Measurements from ENCODE around the gene ZBTB7B. TPM values are rescaled to one million over a fixed set of nuclear protein-coding genes. Genes with fewer than 3 reads are reported as not detected.

ZBTB7B gene
- total and polyA plus RNA-seq, 2 donors (not counting 1 experiment from before 2014, with no cell fraction given): 55.7 to 67.3 TPM

DNA sequence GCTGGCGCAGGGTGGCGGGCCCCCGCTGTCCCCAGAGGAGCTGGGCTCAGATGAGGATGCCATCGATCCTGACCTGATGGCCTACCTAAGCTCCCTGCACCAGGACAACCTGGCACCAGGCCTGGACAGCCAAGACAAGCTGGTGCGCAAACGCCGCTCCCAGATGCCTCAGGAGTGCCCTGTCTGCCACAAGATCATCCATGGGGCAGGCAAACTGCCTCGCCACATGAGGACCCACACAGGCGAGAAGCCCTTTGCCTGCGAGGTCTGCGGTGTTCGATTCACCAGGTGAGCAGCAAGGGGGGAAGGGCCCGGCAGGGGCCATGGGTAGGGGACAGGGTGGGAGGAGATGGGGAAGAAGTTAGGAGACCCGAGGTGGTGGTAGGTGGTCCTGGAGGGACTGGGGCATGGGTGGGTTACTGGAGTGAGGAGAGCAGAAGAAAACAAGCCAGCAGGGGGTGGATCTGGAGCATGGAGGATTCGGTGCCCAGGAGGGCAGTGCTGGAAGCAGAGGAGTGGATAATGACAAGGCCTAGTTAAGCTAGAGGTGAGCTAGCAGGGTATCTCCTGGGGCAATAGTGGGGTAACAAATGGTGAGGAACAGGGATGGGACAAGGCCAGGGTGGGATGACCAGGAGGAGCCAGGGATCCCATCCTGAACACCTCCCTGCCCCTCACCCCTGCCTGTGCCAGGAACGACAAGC is 13.1 kb downstream of the ZBTB7B start:
- Histone ChIP-seq H3K27ac (ENCODE audit: low read length in 2 of 2) (peak overlapping the region; percentile 88 to 89), H3K4me3 (ENCODE audit: control extremely low read depth in 1 of 5, extremely low read depth in 1 of 5, insufficient read depth in 1 of 5, low read depth in 2 of 5, low read length in 4 of 5) (no peak overlapping the region), H3K4me2 (replicated peaks; ENCODE audit: low read depth, low read length, poor library complexity, severe bottlenecking) (peak overlapping the region; percentile 92), H3K36me3 (replicated peaks in 1 of 2; ENCODE audit: control extremely low read depth in 1 of 2, control insufficient read depth in 1 of 2, extremely low read depth in 1 of 2, insufficient read depth in 2 of 2, low read length in 1 of 2) (peaks cover 0 to 24% of the 10 kb centered on the region in 2 experiments), H3K27me3 (replicated peaks in 1 of 4; ENCODE audit: control extremely low read depth in 1 of 4, control insufficient read depth in 3 of 4, insufficient read depth in 4 of 4, low read length in 3 of 4) (no peaks in the 10 kb centered on the region), H3K9ac (ENCODE audit: low read length) (no peak overlapping the region), H3K4me1 (ENCODE audit: control insufficient read depth in 2 of 2, insufficient read depth in 2 of 2, low read length in 2 of 2) (peaks cover 70 to 84% of the 10 kb centered on the region in 2 donors), H4K20me1 (ENCODE audit: control insufficient read depth, insufficient read depth, low read length, poor library complexity, severe bottlenecking) (peaks cover 12% of the 10 kb centered on the region), H2AFZ (ENCODE audit: insufficient read depth, low read depth, low read length, poor library complexity, severe bottlenecking) (no peak overlapping the region), H3K79me2 (ENCODE audit: control insufficient read depth, insufficient read depth, low read length) (no peaks in the 10 kb centered on the region), H3K9me3 (ENCODE audit: control extremely low read depth in 1 of 3, control insufficient read depth in 2 of 3, insufficient read depth in 1 of 3, low read length in 2 of 3) (peaks cover 0 to 2% (median 0%) of the 10 kb centered on the region in 3 donors)
- no peak for ATAC-seq (ENCODE audit: low read depth)
- intact Hi-C loops (cut with micrococcal nuclease): loop anchor here (2.0 kb wide), 1 partner anchor 33 kb away; the partner anchor contains the start of gene FLAD1
- ChIA-PET POLR2A (interaction anchor here (0.6 to 6.0 kb wide), 5 partner anchors 8 to 60 kb away, joined by 3 to 74 read pairs (median 17); partner anchors contain the start of genes CKS1B, PBXIP1 and ZBTB7B), CTCF (interaction anchor here (0.7 to 17.4 kb wide), 16 partner anchors 16 to 456 kb away, joined by 3 to 295 read pairs (median 22); partner anchors contain the start of genes ADAM15, CKS1B, FLAD1 and LENEP)
- DNase-seq: no peak
- H3K27ac Mint-ChIP-seq: peak overlapping the region; percentile 93
- peaks cover 79% of the 10 kb centered on the region for H3K4me1 Mint-ChIP-seq
- no peaks in the 10 kb centered on the region for H3K9me3 Mint-ChIP-seq (ENCODE audit: insufficient read depth)
- TF ChIP-seq EZH2 (IDR thresholded peaks at IDR 0.05; ENCODE audit: borderline replicate concordance, insufficient read depth, low read depth, low read length, poor library complexity, severe bottlenecking) (no peak), CTCF (IDR thresholded peaks at IDR 0.05) (no peak)
- no peaks in the 10 kb centered on the region for H3K27me3 Mint-ChIP-seq
- H3K4me3 Mint-ChIP-seq: peak overlapping the region; percentile 84
- 82% methylated on average over 13 of the region's 16 CpGs for WGBS (ENCODE audit: insufficient coverage)
